Esophagus muscularis mucosa (tissue), 3 donors: ENCODE results near the gene RTN4IP1.

Experiments
- CTCF ChIP-seq, 3 experiments: fragments of 200-600 bp in 2 of 3; fragments of 450-650 bp in 1 of 3; sonication (generic) in 2 of 3; IDR thresholded peaks; one replicate each; pipeline ENCODE4 v1.5.1; 2017 to 2019; ENCODE audit warnings: antibody characterized with exemption in 3 of 3, mild to moderate bottlenecking in 2 of 3, moderate library complexity in 1 of 3
- POLR2AphosphoS5 ChIP-seq, 2 donors: sonication (generic); formaldehyde crosslinking; IDR thresholded peaks; one replicate each; pipeline ENCODE4 v1.6.1; 2017; ENCODE audit warnings: antibody characterized with exemption in 2 of 2

- TF ChIP-seq CTCF (IDR thresholded peaks at IDR 0.05) (no peak), POLR2AphosphoS5 (IDR thresholded peaks at IDR 0.05) (no peak)
These were observed 13.2 kb upstream of the RTN4IP1 start for GRCh38 chr6:106642476-106642875.
